CD4-positive, CD25-positive, alpha-beta regulatory T cell (primary cell): Measurements from ENCODE around the gene ALB. TPM values are rescaled to one million over a fixed set of nuclear protein-coding genes. Genes with fewer than 3 reads are reported as not detected.

Experiments used
- ATAC-seq, 2 donors: fragments of 150-1000 bp; cut with Tn5 transposase; one replicate each; pipeline ENCODE4 v1.10.0; 2021; ENCODE audit warnings: low read depth in 2 of 2, moderate number of reproducible peaks in 2 of 2, moderate library complexity in 1 of 2
- DNase-seq, 3 donors: peaks; one replicate each; pipeline versions ENCODE4 v3.0.0 to v3.0.0-alpha.2; 2012 to 2022; ENCODE audit warnings: mixed read lengths in 1 of 3
- H3K27ac ChIP-seq: one replicate; pipeline ENCODE4 v1.7.0; 2013; ENCODE audit warnings: mild to moderate bottlenecking, low read length; ENCODE audit not compliant: insufficient read depth, poor library complexity, severe bottlenecking
- H3K27me3 ChIP-seq: one replicate; pipeline ENCODE4 v1.7.0; 2013; ENCODE audit warnings: low read length; ENCODE audit not compliant: control insufficient read depth, insufficient read depth
- H3K36me3 ChIP-seq: one replicate; pipeline ENCODE4 v1.7.0; 2013; ENCODE audit warnings: mild to moderate bottlenecking, low read length, moderate library complexity; ENCODE audit not compliant: control insufficient read depth, insufficient read depth
- H3K4me1 ChIP-seq: 2 replicates; pipeline ENCODE4 v1.7.0; 2013; ENCODE audit warnings: mild to moderate bottlenecking, low read length; ENCODE audit not compliant: insufficient read depth, control insufficient read depth, poor library complexity, severe bottlenecking
- H3K4me3 ChIP-seq: one replicate; pipeline ENCODE4 v1.7.0; 2013; ENCODE audit warnings: low read depth, mild to moderate bottlenecking, low read length, moderate library complexity
- H3K9me3 ChIP-seq, 2 experiments: 1 replicate in 1 of 2; 2 replicates in 1 of 2; pipeline ENCODE4 v1.7.0; 2013; ENCODE audit warnings: low read length in 2 of 2, mild to moderate bottlenecking in 1 of 2, moderate library complexity in 1 of 2; ENCODE audit not compliant: control insufficient read depth in 2 of 2
- H3K27ac Mint-ChIP-seq, 3 donors: one replicate each; pipeline ENCODE4 v1.8.0; 2020 to 2022; ENCODE audit warnings: mild to moderate bottlenecking in 3 of 3, mixed read lengths in 3 of 3, moderate library complexity in 2 of 3
- H3K27me3 Mint-ChIP-seq: one replicate; pipeline ENCODE4 v1.8.0; 2022; ENCODE audit warnings: mild to moderate bottlenecking, mixed read lengths
- H3K36me3 Mint-ChIP-seq: one replicate; pipeline ENCODE4 v1.8.0; 2020; ENCODE audit warnings: mixed read lengths
- H3K4me1 Mint-ChIP-seq, 4 donors: one replicate each; pipeline ENCODE4 v1.8.0; 2020 to 2022; ENCODE audit warnings: mixed read lengths in 4 of 4, mild to moderate bottlenecking in 1 of 4
- H3K4me3 Mint-ChIP-seq, 4 donors: one replicate each; pipeline ENCODE4 v1.8.0; 2020 to 2022; ENCODE audit warnings: mild to moderate bottlenecking in 4 of 4, mixed read lengths in 4 of 4, moderate library complexity in 3 of 4
- H3K9me3 Mint-ChIP-seq, 7 donors: one replicate each; pipeline ENCODE4 v1.8.0; 2020 to 2022; ENCODE audit warnings: mixed read lengths in 7 of 7, mild to moderate bottlenecking in 3 of 7, moderate library complexity in 2 of 7
- polyA plus RNA-seq, 4 donors: library from polyadenylated mRNA; unstranded; fragments of 300-500 nt; fragmentation: Illumina TruSeq; gene quantifications; one replicate each; pipeline ENCODE4 v1.2.3, GENCODE V29; 2021
- total RNA-seq: library from RNA; stranded (reverse); gene quantifications from one replicate; pipeline ENCODE4 v1.2.3, GENCODE V29; 2022

ALB gene
- total and polyA plus RNA-seq, 5 donors from 2014 or later = not detected

- H3K9me3 ChIP-seq = no peaks in the 10 kb centered on the region
- no peaks in the 10 kb centered on the region for H3K27me3 ChIP-seq
- no peaks in the 10 kb centered on the region for H3K36me3 ChIP-seq
- no peak for ATAC-seq
- Mint-ChIP-seq H3K4me1 (no peaks in the 10 kb centered on the region), H3K27me3 (no peaks in the 10 kb centered on the region), H3K27ac (no peak overlapping the region), H3K9me3 (peaks cover 0 to 2% (median 0%) of the 10 kb centered on the region in 7 donors), H3K4me3 (no peak overlapping the region), H3K36me3 (no peaks in the 10 kb centered on the region)
- no peak overlapping the region for H3K4me3 ChIP-seq
- no peak for DNase-seq
- no peaks in the 10 kb centered on the region for H3K4me1 ChIP-seq
- H3K27ac ChIP-seq = no peak overlapping the region
Observed at GRCh38 chr4:73448448-73449203, 44.5 kb downstream of the ALB start.

GRCh38 chr4:73450398-73451004 lies 46.4 kb downstream of the ALB start:
- H3K36me3 ChIP-seq = no peaks in the 10 kb centered on the region
- H3K9me3 Mint-ChIP-seq = peaks cover 0 to 2% (median 0%) of the 10 kb centered on the region in 7 donors
- H3K27ac ChIP-seq = no peak overlapping the region
- H3K4me3 Mint-ChIP-seq = no peak overlapping the region
- H3K27ac Mint-ChIP-seq = no peak overlapping the region
- H3K9me3 ChIP-seq = no peaks in the 10 kb centered on the region
- no peak overlapping the region for H3K4me3 ChIP-seq
- no peaks in the 10 kb centered on the region for H3K27me3 Mint-ChIP-seq
- H3K36me3 Mint-ChIP-seq = no peaks in the 10 kb centered on the region
- H3K4me1 Mint-ChIP-seq = no peaks in the 10 kb centered on the region
- no peaks in the 10 kb centered on the region for H3K4me1 ChIP-seq
- DNase-seq (no peak), ATAC-seq (no peak)
- H3K27me3 ChIP-seq = no peaks in the 10 kb centered on the region

GRCh38 chr4:73451404-73451803 lies 47.3 kb downstream of the ALB start:
- no peak overlapping the region for H3K4me3 ChIP-seq
- no peak for ATAC-seq

GRCh38 chr4:73451981-73452747 lies 48.1 kb downstream of the ALB start:
- H3K27me3 ChIP-seq = no peaks in the 10 kb centered on the region
- no peak overlapping the region for H3K27ac ChIP-seq
- H3K36me3 ChIP-seq = no peaks in the 10 kb centered on the region
- H3K4me3 Mint-ChIP-seq = no peak overlapping the region
- H3K4me1 ChIP-seq = no peaks in the 10 kb centered on the region
- H3K27ac Mint-ChIP-seq = peak overlapping the region in 1 of 3 donors; percentile 3
- ATAC-seq = no peak
- no peaks in the 10 kb centered on the region for H3K27me3 Mint-ChIP-seq
- H3K4me3 ChIP-seq = no peak overlapping the region
- H3K9me3 Mint-ChIP-seq = peaks cover 0 to 5% (median 0%) of the 10 kb centered on the region in 7 donors
- no peak for DNase-seq
- no peaks in the 10 kb centered on the region for H3K4me1 Mint-ChIP-seq
- no peaks in the 10 kb centered on the region for H3K36me3 Mint-ChIP-seq
- H3K9me3 ChIP-seq = no peaks in the 10 kb centered on the region

More at GRCh38 chr4:73451404-73451803, 47.3 kb downstream of the ALB start:
- Mint-ChIP-seq H3K9me3 (peaks cover 0 to 3% (median 0%) of the 10 kb centered on the region in 7 donors), H3K36me3 (no peaks in the 10 kb centered on the region), H3K27ac (no peak overlapping the region), H3K4me1 (no peaks in the 10 kb centered on the region), H3K27me3 (no peaks in the 10 kb centered on the region), H3K4me3 (no peak overlapping the region)
- no peak for DNase-seq
- Histone ChIP-seq H3K36me3 (no peaks in the 10 kb centered on the region), H3K27me3 (no peaks in the 10 kb centered on the region), H3K9me3 (no peaks in the 10 kb centered on the region), H3K27ac (no peak overlapping the region), H3K4me1 (no peaks in the 10 kb centered on the region)

- no peak for ATAC-seq
- no peaks in the 10 kb centered on the region for H3K27me3 Mint-ChIP-seq
- H3K9me3 Mint-ChIP-seq = peaks cover 0 to 5% (median 0%) of the 10 kb centered on the region in 7 donors
- no peak overlapping the region for H3K4me3 Mint-ChIP-seq
- no peak overlapping the region for H3K27ac ChIP-seq
- no peak for DNase-seq
- H3K4me3 ChIP-seq = no peak overlapping the region
- no peaks in the 10 kb centered on the region for H3K27me3 ChIP-seq
- H3K36me3 ChIP-seq = no peaks in the 10 kb centered on the region
- peak overlapping the region in 1 of 3 donors; percentile 3 for H3K27ac Mint-ChIP-seq
- H3K4me1 Mint-ChIP-seq = no peaks in the 10 kb centered on the region
- H3K36me3 Mint-ChIP-seq = no peaks in the 10 kb centered on the region
- H3K4me1 ChIP-seq = no peaks in the 10 kb centered on the region
- H3K9me3 ChIP-seq = no peaks in the 10 kb centered on the region
Observed at GRCh38 chr4:73452953-73453700, 49.0 kb downstream of the ALB start.

- Mint-ChIP-seq H3K27ac (no peak overlapping the region), H3K4me1 (no peaks in the 10 kb centered on the region), H3K36me3 (no peaks in the 10 kb centered on the region), H3K9me3 (peaks cover 0 to 5% (median 0%) of the 10 kb centered on the region in 7 donors), H3K4me3 (no peak overlapping the region), H3K27me3 (no peaks in the 10 kb centered on the region)
- DNase-seq (no peak), ATAC-seq (no peak)
- H3K27me3 ChIP-seq = no peaks in the 10 kb centered on the region
- no peaks in the 10 kb centered on the region for H3K36me3 ChIP-seq
- no peak overlapping the region for H3K4me3 ChIP-seq
- H3K27ac ChIP-seq = no peak overlapping the region
- no peaks in the 10 kb centered on the region for H3K9me3 ChIP-seq
- H3K4me1 ChIP-seq = no peaks in the 10 kb centered on the region
Observed at GRCh38 chr4:73453701-73454005, 49.6 kb downstream of the ALB start.

- ATAC-seq = no peak
- DNase-seq = no peak
- Histone ChIP-seq H3K9me3 (no peaks in the 10 kb centered on the region), H3K4me3 (no peak overlapping the region), H3K4me1 (no peaks in the 10 kb centered on the region), H3K36me3 (no peaks in the 10 kb centered on the region), H3K27me3 (no peaks in the 10 kb centered on the region), H3K27ac (no peak overlapping the region)
- H3K36me3 Mint-ChIP-seq = no peaks in the 10 kb centered on the region
- no peaks in the 10 kb centered on the region for H3K27me3 Mint-ChIP-seq
- H3K4me3 Mint-ChIP-seq = no peak overlapping the region
- H3K4me1 Mint-ChIP-seq = no peaks in the 10 kb centered on the region
- H3K9me3 Mint-ChIP-seq = peaks cover 0 to 5% (median 0%) of the 10 kb centered on the region in 7 donors
- no peak overlapping the region for H3K27ac Mint-ChIP-seq
Observed at GRCh38 chr4:73454920-73455319, 50.8 kb downstream of the ALB start.
